Transverse colon (tissue), 4 donors: ENCODE data around the gene ANKS1B. TPM values are rescaled to one million over a fixed set of nuclear protein-coding genes. Genes with fewer than 3 reads are reported as not detected.

Experiments used
- DNase-seq: peaks from one replicate; pipeline ENCODE4 v3.0.0-alpha.2; 2019
- H3K27ac ChIP-seq, 4 donors: fragments of 200-600 bp; sonication (generic); 2 replicates each; pipeline ENCODE4 v1.5.1; 2016 to 2018; ENCODE audit warnings: inconsistent platforms in 4 of 4
- H3K27me3 ChIP-seq: fragments of 200-600 bp; sonication (generic); 2 replicates; pipeline ENCODE4 v1.5.1; 2017; ENCODE audit warnings: inconsistent platforms
- H3K36me3 ChIP-seq, 4 donors: fragments of 200-600 bp; sonication (generic); 2 replicates each; pipeline ENCODE4 v1.5.1; 2017 to 2019; ENCODE audit warnings: inconsistent platforms in 4 of 4
- H3K4me1 ChIP-seq, 4 donors: fragments of 200-600 bp; sonication (generic); 2 replicates each; pipeline ENCODE4 v1.5.1; 2017 to 2020; ENCODE audit warnings: inconsistent platforms in 4 of 4
- H3K4me3 ChIP-seq, 4 donors: fragments of 200-600 bp; sonication (generic); 1 replicate in 1 of 4; 2 replicates in 3 of 4; pipeline versions ENCODE4 v1.5.1 to v1.6.1; 2017 to 2019; ENCODE audit warnings: inconsistent platforms in 4 of 4
- H3K9me3 ChIP-seq, 2 donors: fragments of 200-600 bp; sonication (generic); 2 replicates each; pipeline ENCODE4 v1.5.1; 2017 to 2019; ENCODE audit warnings: inconsistent platforms in 2 of 2
- CTCF ChIP-seq, 5 experiments: fragments of 200-600 bp in 3 of 5; fragments of 450-650 bp in 2 of 5; sonication (generic) in 3 of 5; IDR thresholded peaks; 1 replicate in 2 of 5; 2 replicates in 3 of 5; pipeline ENCODE4 v1.5.1; 2016 to 2017; ENCODE audit warnings: antibody characterized with exemption in 5 of 5, inconsistent platforms in 3 of 5, mild to moderate bottlenecking in 2 of 5, moderate library complexity in 1 of 5
- EP300 ChIP-seq: sonication (generic); formaldehyde crosslinking; IDR thresholded peaks from one replicate; pipeline ENCODE4 v1.6.1; 2017; ENCODE audit warnings: antibody characterized with exemption, low read depth
- POLR2A ChIP-seq: fragments of 450-650 bp; IDR thresholded peaks from one replicate; pipeline ENCODE4 v1.6.1; 2016; ENCODE audit warnings: antibody characterized with exemption, mild to moderate bottlenecking, moderate library complexity
- POLR2AphosphoS5 ChIP-seq, 3 donors: sonication (generic); formaldehyde crosslinking; IDR thresholded peaks; one replicate each; pipeline ENCODE4 v1.6.1; 2016; ENCODE audit warnings: antibody characterized with exemption in 3 of 3
- WGBS, 2 donors: methylation state at CpG; one replicate each; pipeline ENCODE4 v1.1.5; 2018; ENCODE audit warnings: low coverage in 1 of 2; 5-methylcytosine and 5-hydroxymethylcytosine counted together
- in situ Hi-C, 4 donors: fragments of 200-750 bp; cut with MboI; loops; one replicate each; pipeline versions ENCODE4 v1.15.0 to v1.15.1; 2017; ENCODE audit warnings: low sequenced_read_pairs in 3 of 4, low pct_ligation_motif_present in 1 of 4, low pct_unique_long_range_greater_than_20kb in 1 of 4
- intact Hi-C: fragments of 100-400 bp; cut with DNase I; formaldehyde crosslinking; loops from one replicate; pipeline ENCODE4 v1.15.1; 2023; ENCODE audit warnings: low total_unique reads
- total RNA-seq, 4 donors: library from RNA; depleted of rRNA; stranded (reverse); fragments of >200 nt; gene quantifications; one replicate each; pipeline ENCODE4 v1.1.0, GENCODE V29; 2016

The ANKS1B gene
- total RNA-seq, 4 donors from 2014 or later = 1.4 to 6.4 (median 3.5) TPM; not detected in 1

- TF ChIP-seq POLR2AphosphoS5 (IDR thresholded peaks at IDR 0.05) (no peak), EP300 (no peak), POLR2A (no peak), CTCF (IDR thresholded peaks at IDR 0.05) (no peak)
- in situ Hi-C loops = no loop called here
- H3K4me3 ChIP-seq = no peak overlapping the region
- no peak overlapping the region for H3K27ac ChIP-seq
- no peak for DNase-seq
- H3K4me1 ChIP-seq = no peaks in the 10 kb centered on the region
- H3K36me3 ChIP-seq = no peaks in the 10 kb centered on the region
- H3K9me3 ChIP-seq = no peaks in the 10 kb centered on the region
- WGBS, 2 donors = 47% methylated on average over 6 of the region's 6 CpGs; no CpG with 5 or more reads in 1 of the 2 donors
- intact Hi-C loops = no loop called here
- no peaks in the 10 kb centered on the region for H3K27me3 ChIP-seq
Measured at GRCh38 chr12:98870504-98870903, 1114.2 kb downstream of the ANKS1B start.

- Histone ChIP-seq H3K4me3 (no peak overlapping the region), H3K4me1 (no peaks in the 10 kb centered on the region), H3K36me3 (no peaks in the 10 kb centered on the region), H3K9me3 (no peaks in the 10 kb centered on the region), H3K27ac (no peak overlapping the region), H3K27me3 (no peaks in the 10 kb centered on the region)
- TF ChIP-seq CTCF (IDR thresholded peaks at IDR 0.05) (no peak), POLR2A (no peak), EP300 (no peak), POLR2AphosphoS5 (IDR thresholded peaks at IDR 0.05) (no peak)
- WGBS, 2 donors = 40 to 79% methylated on average over 1 to 2 of the region's 2 CpGs
- DNase-seq = no peak
- in situ Hi-C loops (no loop called here), intact Hi-C loops (no loop called here)
Measured at GRCh38 chr12:98869886-98870503, 1114.7 kb downstream of the ANKS1B start.

GRCh38 chr12:98868538-98868937, 1116.2 kb downstream of the ANKS1B start:
- H3K36me3 ChIP-seq = no peaks in the 10 kb centered on the region
- intact Hi-C loops (no loop called here), in situ Hi-C loops (no loop called here)
- no peaks in the 10 kb centered on the region for H3K27me3 ChIP-seq
- H3K4me1 ChIP-seq = no peaks in the 10 kb centered on the region
- no peak overlapping the region for H3K27ac ChIP-seq
- no peak for TF ChIP-seq POLR2AphosphoS5 (IDR thresholded peaks at IDR 0.05)
- TF ChIP-seq CTCF (IDR thresholded peaks at IDR 0.05) = no peak
- no peak for TF ChIP-seq EP300
- 58 to 76% methylated on average over 4 of the region's 4 CpGs for WGBS, 2 donors
- H3K4me3 ChIP-seq = no peak overlapping the region
- no peak for DNase-seq
- no peaks in the 10 kb centered on the region for H3K9me3 ChIP-seq

DNA sequence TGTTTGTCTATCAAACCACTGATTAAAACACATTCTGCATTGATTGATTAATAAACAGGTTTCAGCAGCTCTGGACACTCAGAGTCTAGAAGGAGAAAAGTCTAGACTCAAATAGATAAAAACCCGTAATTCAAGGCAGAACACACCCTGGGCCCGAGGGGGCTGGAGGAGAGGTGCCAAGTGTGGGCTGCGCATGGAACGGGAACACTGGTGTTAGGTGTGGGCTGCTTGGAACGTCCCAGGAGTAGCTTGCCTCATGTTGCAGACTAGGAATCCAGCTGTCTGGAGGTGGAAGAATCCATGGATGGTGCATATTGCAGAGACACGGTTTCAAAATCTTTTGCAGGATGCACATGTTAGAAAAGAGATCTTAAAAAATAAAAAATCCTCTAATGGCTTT, 1116.7 kb downstream of the ANKS1B start:
- Histone ChIP-seq H3K4me1 (no peaks in the 10 kb centered on the region), H3K27me3 (no peaks in the 10 kb centered on the region), H3K9me3 (no peaks in the 10 kb centered on the region), H3K36me3 (no peaks in the 10 kb centered on the region), H3K27ac (no peak overlapping the region), H3K4me3 (no peak overlapping the region)
- 74% methylated on average over 6 of the region's 6 CpGs; no CpG with 5 or more reads in 1 of the 2 donors for WGBS, 2 donors
- DNase-seq = no peak
- in situ Hi-C loops = no loop called here
- no peak for TF ChIP-seq POLR2A
- TF ChIP-seq CTCF (IDR thresholded peaks at IDR 0.05) = no peak
- TF ChIP-seq EP300 = no peak
- no peak for TF ChIP-seq POLR2AphosphoS5 (IDR thresholded peaks at IDR 0.05)
- intact Hi-C loops = no loop called here
